Measurements from ENCODE around the gene CAMK1G.
A peak's percentile ranks its signal among the peaks of the same experiment; 100 is the strongest.

CAMK1G gene

GRCh38 chr1:209597499-209597898, 14.0 kb downstream of the CAMK1G start:
- DNase-seq (ENCODE audit: low read depth in 2 of 3, low spot score in 1 of 3): no peak

GRCh38 chr1:209598227-209598626, 14.7 kb downstream of the CAMK1G start:
- DNase-seq (ENCODE audit: low read depth in 2 of 3, low spot score in 1 of 3): no peak

- no peak for DNase-seq (ENCODE audit: low read depth in 2 of 3, low spot score in 1 of 3)
These were observed 17.0 kb downstream of the CAMK1G start for GRCh38 chr1:209600541-209600940.

- DNase-seq (ENCODE audit: low read depth in 2 of 3, low spot score in 1 of 3): peak in 2 of 3 donors; percentile 16 to 33
These were observed 18.5 kb downstream of the CAMK1G start for GRCh38 chr1:209601809-209602657.

- DNase-seq (ENCODE audit: low read depth in 2 of 3, low spot score in 1 of 3): no peak
These were observed 20.4 kb downstream of the CAMK1G start for GRCh38 chr1:209603877-209604276.

GRCh38 chr1:209607102-209607794, 23.7 kb downstream of the CAMK1G start:
- DNase-seq (ENCODE audit: low read depth in 2 of 3, low spot score in 1 of 3): peak; percentile 25 to 42 (median 34)

GRCh38 chr1:209607795-209608178, 24.3 kb downstream of the CAMK1G start:
- no peak for DNase-seq (ENCODE audit: low read depth in 2 of 3, low spot score in 1 of 3)

- DNase-seq (ENCODE audit: low read depth in 2 of 3, low spot score in 1 of 3): no peak
These were observed 25.7 kb downstream of the CAMK1G start for GRCh38 chr1:209609041-209609790.

- DNase-seq (ENCODE audit: low read depth in 2 of 3, low spot score in 1 of 3): no peak
These were observed 26.5 kb downstream of the CAMK1G start for GRCh38 chr1:209609791-209610630.

GRCh38 chr1:209610631-209610905, 27.1 kb downstream of the CAMK1G start:
- no peak for DNase-seq (ENCODE audit: low read depth in 2 of 3, low spot score in 1 of 3)

GRCh38 chr1:209611771-209612570, 28.5 kb downstream of the CAMK1G start:
- DNase-seq (ENCODE audit: low read depth in 2 of 3, low spot score in 1 of 3): no peak

GRCh38 chr1:209612646-209613399, 29.3 kb downstream of the CAMK1G start:
- no peak for DNase-seq (ENCODE audit: low read depth in 2 of 3, low spot score in 1 of 3)

- DNase-seq (ENCODE audit: low read depth in 2 of 3, low spot score in 1 of 3): no peak
These were observed 30.1 kb downstream of the CAMK1G start for GRCh38 chr1:209613400-209614150.

GRCh38 chr1:209614151-209614420, 30.6 kb downstream of the CAMK1G start:
- DNase-seq (ENCODE audit: low read depth in 2 of 3, low spot score in 1 of 3): no peak

- DNase-seq (ENCODE audit: low read depth in 2 of 3, low spot score in 1 of 3): no peak
These were observed 31.4 kb downstream of the CAMK1G start for GRCh38 chr1:209614906-209615305.

GRCh38 chr1:209616366-209617046, 33.0 kb downstream of the CAMK1G start:
- no peak for DNase-seq (ENCODE audit: low read depth in 2 of 3, low spot score in 1 of 3)

- no peak for DNase-seq (ENCODE audit: low read depth in 2 of 3, low spot score in 1 of 3)
These were observed 33.6 kb downstream of the CAMK1G start for GRCh38 chr1:209617047-209617673.

- no peak for DNase-seq (ENCODE audit: low read depth in 2 of 3, low spot score in 1 of 3)
These were observed 34.2 kb downstream of the CAMK1G start for GRCh38 chr1:209617755-209618154.
